ENCODE measurements around the gene CDAN1. TPM values are rescaled to one million over a fixed set of nuclear protein-coding genes. Genes with fewer than 3 reads are reported as not detected.

Gene CDAN1
- total and polyA plus RNA-seq, 2 donors (not counting 3 experiments of a cell fraction or from before 2014, with no cell fraction given) = 7.2 to 23.4 TPM

GRCh38 chr15:42726114-42726513, 10.8 kb downstream of the CDAN1 start:
- BruUV-seq (replicated peaks) = no TSS peak
- Histone ChIP-seq H3K9me3 (replicated peaks; ENCODE audit: control insufficient read depth, insufficient read depth, low read length) (no peaks in the 10 kb centered on the region), H3K27me3 (ENCODE audit: control insufficient read depth in 2 of 2, insufficient read depth in 2 of 2, low read length in 2 of 2) (no peaks in the 10 kb centered on the region), H3K4me2 (ENCODE audit: insufficient read depth, low read length) (no peak overlapping the region), H3K36me3 (ENCODE audit: control insufficient read depth in 2 of 2, extremely low read depth in 1 of 2, insufficient read depth in 2 of 2, low read length in 2 of 2) (peaks cover 24 to 60% of the 10 kb centered on the region in 2 experiments), H3K9me1 (replicated peaks; ENCODE audit: control insufficient read depth, extremely low read depth, insufficient read depth, low read length) (no peaks in the 10 kb centered on the region), H3K4me1 (ENCODE audit: control insufficient read depth, extremely low read depth, insufficient read depth, low read length) (no peaks in the 10 kb centered on the region), H3K27ac (ENCODE audit: insufficient read depth, low read depth, low read length) (no peak overlapping the region), H3K79me2 (ENCODE audit: control insufficient read depth, insufficient read depth, low read length) (no peaks in the 10 kb centered on the region), H3K4me3 (replicated peaks in 1 of 3; ENCODE audit: insufficient read depth in 1 of 3, low read depth in 1 of 3, low read length in 3 of 3) (no peak overlapping the region), H3K9ac (replicated peaks; ENCODE audit: extremely low read depth, insufficient read depth, low read length) (no peak overlapping the region), H2AFZ (ENCODE audit: low read depth, low read length) (no peak overlapping the region), H4K20me1 (replicated peaks; ENCODE audit: control insufficient read depth, extremely low read depth, insufficient read depth, low read length) (no peaks in the 10 kb centered on the region)
- CTCF ChIA-PET = interaction anchor here (1.6 to 1.9 kb wide), 2 partner anchors 10 to 200 kb away, joined by 5 read pairs; no protein-coding TSS in a partner anchor
- intact Hi-C loops (cut with micrococcal nuclease) (no loop called here), dilution Hi-C loops (cut with MboI; ENCODE audit: extremely low pct_ligation_motif_present, low sequenced_read_pairs) (no loop called here)
- POLR2A ChIA-PET = no interaction called here
- FAIRE-seq (no peak), DNase-seq (ENCODE audit: low read depth, low spot score) (no peak)
- TF ChIP-seq POLR2AphosphoS5 (IDR thresholded peaks at IDR 0.05; ENCODE audit: insufficient read depth, low read depth, low read length) (no peak), MAX (IDR thresholded peaks at IDR 0.05; ENCODE audit: insufficient read depth, insufficient read length) (no peak), POLR2A (IDR thresholded peaks at IDR 0.05; ENCODE audit: low read depth, low read length) (no peak), JUN (IDR thresholded peaks at IDR 0.05; ENCODE audit: borderline replicate concordance, insufficient read depth, insufficient read length, low read depth) (no peak), GATA2 (IDR thresholded peaks at IDR 0.05; ENCODE audit: insufficient read depth, insufficient read length, low read depth, low read length) (no peak), CTCF (IDR thresholded peaks at IDR 0.05; ENCODE audit: extremely low read depth in 1 of 2, insufficient read depth in 1 of 2, low read depth in 1 of 2, low read length in 2 of 2) (no peak), FOS (IDR thresholded peaks at IDR 0.05; ENCODE audit: borderline replicate concordance, insufficient read depth, low read length) (no peak), MYC (IDR thresholded peaks at IDR 0.05; ENCODE audit: low read depth, low read length) (no peak), EZH2 (IDR thresholded peaks at IDR 0.05; ENCODE audit: borderline replicate concordance, low read depth, low read length, severe bottlenecking) (no peak)
